Stimulated activated CD8-positive, alpha-beta memory T cell treated with anti-CD3 and anti-CD28 coated beads, Interleukin-12 subunit alpha, Interleukin-12 subunit beta, amount 100 ng/mL, for 24 hours (primary cell): ENCODE results near the gene H1-8.

Experiments
- DNase-seq: peaks from one replicate; pipeline ENCODE4 v3.0.0-alpha.2; 2020; ENCODE audit errors: extremely low read depth

The H1-8 gene

GRCh38 chr3:129593595-129594339 is 50.8 kb downstream of the H1-8 start:
- peak; percentile 28 for DNase-seq

- DNase-seq: no peak
These were observed 51.4 kb downstream of the H1-8 start for GRCh38 chr3:129594409-129594808.

- no peak for DNase-seq
These were observed 52.0 kb downstream of the H1-8 start for GRCh38 chr3:129594907-129595390.

GRCh38 chr3:129595544-129596193 is 52.7 kb downstream of the H1-8 start:
- no peak for DNase-seq

- no peak for DNase-seq
These were observed 53.5 kb downstream of the H1-8 start for GRCh38 chr3:129596194-129597086.

- no peak for DNase-seq
These were observed 54.4 kb downstream of the H1-8 start for GRCh38 chr3:129597087-129597999.

GRCh38 chr3:129598000-129598381 is 55.0 kb downstream of the H1-8 start:
- DNase-seq: no peak

- no peak for DNase-seq
These were observed 55.5 kb downstream of the H1-8 start for GRCh38 chr3:129598484-129598883.

GRCh38 chr3:129599073-129599472 is 56.1 kb downstream of the H1-8 start:
- no peak for DNase-seq

- DNase-seq: no peak
These were observed 56.6 kb downstream of the H1-8 start for GRCh38 chr3:129599607-129600006.

- DNase-seq: no peak
These were observed 57.4 kb downstream of the H1-8 start for GRCh38 chr3:129600348-129600747.
